GM19452 (cell line): ENCODE measurements around the gene COBL.
"Not testable (repeated sequence)": the region's sequence is repeated elsewhere in the genome, so short reads cannot be mapped to it uniquely, and the experiment has no call there.

Source experiments
- ATAC-seq: cut with Tn5 transposase; IDR thresholded peaks from one replicate; pipeline ENCODE4 v1.9.1; 2021; ENCODE audit not compliant: unreplicated experiment

Gene COBL

GRCh38 chr7:51013218-51013786 lies 303.3 kb downstream of the COBL start:
- ATAC-seq = no peak

GRCh38 chr7:51012569-51013217 lies 303.9 kb downstream of the COBL start:
- ATAC-seq = no peak

- no peak for ATAC-seq
These were observed 304.8 kb downstream of the COBL start for GRCh38 chr7:51011710-51012350.

DNA sequence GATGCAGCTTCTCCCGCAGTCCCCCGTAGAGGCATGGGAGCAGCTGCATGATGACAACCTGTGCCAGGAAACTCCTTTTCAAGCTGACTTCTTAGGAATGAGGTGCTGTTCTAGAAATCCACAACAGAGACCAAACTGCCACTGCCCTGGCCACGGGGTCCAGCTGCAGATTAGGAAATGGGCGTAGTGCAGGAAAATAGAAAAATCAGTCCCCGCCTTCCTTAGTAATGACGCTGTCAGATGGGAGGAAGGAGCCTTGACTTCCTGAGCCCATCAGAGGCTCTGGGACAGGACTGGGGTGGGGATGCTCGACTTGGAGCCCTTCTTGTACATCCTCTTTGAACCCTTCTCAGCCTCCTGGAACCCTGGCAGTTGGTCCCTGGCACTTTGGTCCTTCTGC lies 306.1 kb downstream of the COBL start:
- ATAC-seq = no peak

GRCh38 chr7:51009716-51010496 lies 306.7 kb downstream of the COBL start:
- ATAC-seq = no peak

GRCh38 chr7:51007551-51008505 lies 308.8 kb downstream of the COBL start:
- ATAC-seq = no peak

- no peak for ATAC-seq
These were observed 309.9 kb downstream of the COBL start for GRCh38 chr7:51006483-51007235.

GRCh38 chr7:51005074-51005473 lies 311.5 kb downstream of the COBL start:
- no peak for ATAC-seq

- no peak for ATAC-seq
These were observed 315.7 kb downstream of the COBL start for GRCh38 chr7:51000956-51001355.

- no peak for ATAC-seq
These were observed 321.8 kb downstream of the COBL start for GRCh38 chr7:50994753-50995319.

DNA sequence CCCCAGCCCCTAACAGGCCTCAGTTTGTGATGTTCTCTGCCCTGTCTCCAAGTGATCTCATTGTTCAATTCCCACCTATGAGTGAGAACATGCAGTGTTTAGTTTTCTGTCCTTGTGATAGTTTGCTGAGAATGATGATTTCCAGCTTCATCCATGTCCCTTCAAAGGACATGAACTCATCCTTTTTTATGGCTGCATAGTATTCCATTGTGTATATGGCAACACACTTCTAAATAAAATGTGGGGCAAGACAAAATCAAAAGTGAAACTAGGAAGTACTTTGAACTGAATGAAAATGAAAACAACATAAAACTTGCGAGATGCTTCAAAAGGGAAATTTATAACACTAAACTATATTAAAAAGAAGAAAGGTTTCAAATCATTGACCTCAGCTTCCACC lies 326.4 kb downstream of the COBL start:
- ATAC-seq = not testable (repeated sequence)

- ATAC-seq = no peak
These were observed 327.6 kb downstream of the COBL start for GRCh38 chr7:50988988-50989387.

GRCh38 chr7:50988465-50988864 lies 328.1 kb downstream of the COBL start:
- no peak for ATAC-seq

DNA sequence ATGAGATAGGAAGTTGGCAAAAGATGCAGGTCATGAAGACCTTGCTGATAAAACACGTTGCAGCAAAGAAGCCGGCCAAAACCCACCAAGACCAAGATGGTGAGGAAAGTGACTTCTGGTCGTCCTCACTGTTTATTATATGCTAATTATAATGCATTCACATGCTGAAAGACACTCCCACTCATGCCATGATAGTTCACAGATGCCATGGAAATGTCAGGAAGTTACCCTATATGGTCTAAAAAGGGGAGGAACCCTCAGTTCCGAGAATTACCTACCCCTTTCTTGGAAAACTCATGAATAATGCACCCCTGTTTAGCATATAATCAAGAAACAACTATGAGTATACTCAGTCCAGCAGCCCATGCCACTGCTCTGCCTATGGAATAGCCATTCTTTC lies 331.5 kb downstream of the COBL start:
- no peak for ATAC-seq

DNA sequence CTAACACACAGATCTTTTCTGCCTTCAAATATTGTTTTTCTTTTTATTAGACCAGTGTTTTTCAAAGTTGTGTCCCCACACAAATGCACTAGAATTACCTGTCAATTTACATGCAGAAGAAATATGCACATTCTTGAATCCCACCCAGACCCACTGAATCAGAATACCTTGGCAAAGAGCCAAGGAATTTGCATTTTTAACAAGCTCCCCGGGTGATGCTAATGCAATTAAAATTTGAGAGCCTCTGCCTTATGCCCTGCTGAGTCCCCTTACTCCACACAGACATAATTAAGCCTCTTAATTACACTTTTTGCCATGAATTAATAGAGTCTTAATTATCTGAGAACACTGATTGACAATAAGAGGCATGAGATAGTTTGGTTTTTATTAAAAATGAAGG lies 332.8 kb downstream of the COBL start:
- no peak for ATAC-seq

DNA sequence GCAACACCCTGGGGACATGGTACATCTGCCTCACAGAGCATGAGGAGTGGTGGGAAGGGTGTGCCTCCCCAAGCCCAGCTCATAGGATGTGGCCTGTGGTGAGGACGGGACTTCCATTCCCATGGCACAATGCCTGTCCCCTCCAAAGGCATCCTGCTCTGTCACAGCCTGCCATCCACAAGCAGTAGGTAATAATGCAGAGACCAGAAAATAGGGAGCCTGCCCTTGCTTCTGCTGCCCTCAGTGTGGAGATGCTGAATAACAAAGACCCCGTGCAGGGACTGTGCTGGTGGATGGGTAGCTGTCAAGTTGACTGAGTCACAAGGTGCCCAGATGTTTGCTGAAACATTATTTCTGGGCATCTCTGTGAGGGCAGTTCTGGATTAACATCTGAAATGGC lies 334.0 kb downstream of the COBL start:
- ATAC-seq = no peak

- no peak for ATAC-seq
These were observed 334.9 kb downstream of the COBL start for GRCh38 chr7:50981743-50982142.

GRCh38 chr7:50980411-50980810 lies 336.2 kb downstream of the COBL start:
- ATAC-seq = no peak

GRCh38 chr7:50978633-50979215 lies 337.9 kb downstream of the COBL start:
- no peak for ATAC-seq
